ENCODE data around the gene EPHB2.

DNA sequence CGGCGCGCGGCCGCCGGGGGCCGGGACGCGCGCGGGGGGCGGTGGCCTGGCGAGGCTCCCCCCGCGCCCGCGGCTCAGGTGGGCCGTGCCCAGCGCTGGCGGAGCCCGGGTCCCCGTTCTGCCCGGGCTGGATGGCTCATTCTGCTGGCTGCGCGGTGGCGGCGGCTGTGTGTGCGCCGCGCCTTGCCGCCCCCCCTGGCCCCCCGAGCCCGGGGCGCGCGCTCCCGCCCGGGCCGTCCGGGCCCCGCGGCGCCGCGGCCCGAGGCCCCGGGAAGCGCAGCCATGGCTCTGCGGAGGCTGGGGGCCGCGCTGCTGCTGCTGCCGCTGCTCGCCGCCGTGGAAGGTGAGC lies at the start of gene EPHB2:
- TF ChIP-seq CTCF (IDR thresholded peaks at IDR 0.05) (no peak), POLR2A (IDR thresholded peaks at IDR 0.05) (no peak), POLR2AphosphoS5 (IDR thresholded peaks at IDR 0.05) (peak in 1 of 4 donors; percentile 18), EP300 (IDR thresholded peaks at IDR 0.05) (no peak)

All from sigmoid colon (tissue), 4 donors.